Muscle of leg (tissue), 11 donors: Measurements from ENCODE around the gene CAPN10. TPM values are rescaled to one million over a fixed set of nuclear protein-coding genes. Genes with fewer than 3 reads are reported as not detected.

ENCODE experiments used
- DNase-seq: peaks from one replicate; pipeline ENCODE4 v3.0.0; 2013
- H3K27ac ChIP-seq: one replicate; pipeline ENCODE4 v1.5.1; 2013; ENCODE audit warnings: mild to moderate bottlenecking, low read length, control low read depth
- H3K27me3 ChIP-seq: one replicate; pipeline ENCODE4 v1.6.1; 2013; ENCODE audit warnings: low read length; ENCODE audit not compliant: control insufficient read depth, insufficient read depth
- H3K36me3 ChIP-seq: one replicate; pipeline ENCODE4 v1.6.1; 2013; ENCODE audit warnings: low read length; ENCODE audit not compliant: control insufficient read depth, insufficient read depth
- H3K4me1 ChIP-seq: one replicate; pipeline ENCODE4 v1.6.1; 2013; ENCODE audit warnings: low read length; ENCODE audit not compliant: control insufficient read depth, insufficient read depth
- H3K4me3 ChIP-seq: one replicate; pipeline ENCODE4 v1.5.1; 2013; ENCODE audit warnings: low read length, control low read depth
- H3K9me3 ChIP-seq: replicated peaks from 2 replicates; pipeline ENCODE4 v1.6.1; 2013; ENCODE audit warnings: low read depth, low read length; ENCODE audit not compliant: control insufficient read depth
- WGBS: methylation state at CpG from one replicate; pipeline ENCODE4 v1.1.5; 2013; ENCODE audit warnings: missing lambda C conversion rate; ENCODE audit not compliant: insufficient coverage; 5-methylcytosine and 5-hydroxymethylcytosine counted together
- polyA plus RNA-seq, 8 donors: library from polyadenylated mRNA; unstranded; fragments of 120-200 nt; gene quantifications; one replicate each; pipeline versions ENCODE4 v1.2.1 to v1.2.3, GENCODE V29; 2013; ENCODE audit warnings: inconsistent platforms in 1 of 8, low replicate concordance in 1 of 8; ENCODE audit not compliant: insufficient read length in 8 of 8, insufficient read depth in 1 of 8
- total RNA-seq: library from RNA; stranded (reverse); fragments of 120-200 nt; gene quantifications from one replicate; pipeline ENCODE4 v1.2.4, GENCODE V29; 2013

Gene CAPN10
- total and polyA plus RNA-seq, 9 donors, result 14.2 to 23.6 (median 17.1) TPM

- no peak overlapping the region for H3K4me3 ChIP-seq
- no peak for DNase-seq
- H3K4me1 ChIP-seq, result peaks cover 8% of the 10 kb centered on the region
- H3K9me3 ChIP-seq, result no peaks in the 10 kb centered on the region
- no peak overlapping the region for H3K27ac ChIP-seq
- H3K36me3 ChIP-seq, result peaks cover 25% of the 10 kb centered on the region
- WGBS, result 83% methylated on average over 22 of the region's 22 CpGs
- no peaks in the 10 kb centered on the region for H3K27me3 ChIP-seq
Measured at GRCh38 chr2:240603081-240603835, 16.7 kb downstream of the CAPN10 start.

- WGBS, result 89% methylated on average over 9 of the region's 10 CpGs
- H3K4me1 ChIP-seq, result peaks cover 8% of the 10 kb centered on the region
Measured at GRCh38 chr2:240603846-240604245, 17.3 kb downstream of the CAPN10 start.

DNA sequence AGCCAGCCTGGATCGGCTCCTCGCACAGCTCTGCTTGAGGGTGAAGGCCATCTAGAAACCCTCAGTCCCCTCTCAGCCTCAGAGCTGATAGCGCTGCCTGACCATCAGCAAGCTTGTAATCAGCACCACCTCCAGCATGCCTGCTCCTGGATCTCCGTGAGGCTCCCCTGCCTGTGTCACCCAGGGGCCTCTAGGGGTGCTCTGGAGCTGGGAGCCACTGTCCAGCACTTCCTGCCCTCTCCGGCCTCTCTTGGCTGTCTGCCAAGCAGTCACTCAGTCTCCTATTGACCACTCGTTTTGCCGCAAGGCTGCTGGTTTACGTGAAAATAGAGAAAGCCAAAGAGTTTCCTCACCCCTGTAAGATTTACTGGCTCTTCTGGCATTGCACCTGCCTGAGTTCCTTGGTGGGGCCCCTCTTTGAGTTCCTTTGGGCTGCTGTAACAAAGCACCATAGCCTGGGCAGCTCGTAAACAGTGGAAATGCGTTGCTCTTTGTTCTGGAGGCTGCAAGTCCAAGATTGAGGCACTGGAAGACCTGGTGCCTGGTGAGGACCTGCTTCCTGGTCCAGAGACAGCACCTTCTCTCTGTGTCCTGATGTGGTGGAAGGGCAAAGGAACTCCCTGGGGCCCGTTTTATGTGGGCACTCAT is 17.9 kb downstream of the CAPN10 start:
- H3K4me3 ChIP-seq, result no peak overlapping the region
- peaks cover 17% of the 10 kb centered on the region for H3K36me3 ChIP-seq
- WGBS, result 34% methylated on average over 8 of the region's 11 CpGs
- H3K27me3 ChIP-seq, result no peaks in the 10 kb centered on the region
- H3K4me1 ChIP-seq, result peaks cover 8% of the 10 kb centered on the region
- H3K27ac ChIP-seq, result no peak overlapping the region
- no peaks in the 10 kb centered on the region for H3K9me3 ChIP-seq
- peak; percentile 77 for DNase-seq

More at GRCh38 chr2:240603846-240604245, 17.3 kb downstream of the CAPN10 start:
- Histone ChIP-seq H3K27ac (no peak overlapping the region), H3K27me3 (no peaks in the 10 kb centered on the region), H3K4me3 (no peak overlapping the region), H3K36me3 (peaks cover 19% of the 10 kb centered on the region), H3K9me3 (no peaks in the 10 kb centered on the region)
- no peak for DNase-seq

GRCh38 chr2:240604939-240605716 is 18.6 kb downstream of the CAPN10 start:
- H3K9me3 ChIP-seq, result no peaks in the 10 kb centered on the region
- H3K27me3 ChIP-seq, result no peaks in the 10 kb centered on the region
- peaks cover 8% of the 10 kb centered on the region for H3K4me1 ChIP-seq
- no peak overlapping the region for H3K4me3 ChIP-seq
- H3K27ac ChIP-seq, result no peak overlapping the region
- no peak for DNase-seq
- H3K36me3 ChIP-seq, result peaks cover 12% of the 10 kb centered on the region
- WGBS, result 91% methylated on average over 15 of the region's 19 CpGs

DNA sequence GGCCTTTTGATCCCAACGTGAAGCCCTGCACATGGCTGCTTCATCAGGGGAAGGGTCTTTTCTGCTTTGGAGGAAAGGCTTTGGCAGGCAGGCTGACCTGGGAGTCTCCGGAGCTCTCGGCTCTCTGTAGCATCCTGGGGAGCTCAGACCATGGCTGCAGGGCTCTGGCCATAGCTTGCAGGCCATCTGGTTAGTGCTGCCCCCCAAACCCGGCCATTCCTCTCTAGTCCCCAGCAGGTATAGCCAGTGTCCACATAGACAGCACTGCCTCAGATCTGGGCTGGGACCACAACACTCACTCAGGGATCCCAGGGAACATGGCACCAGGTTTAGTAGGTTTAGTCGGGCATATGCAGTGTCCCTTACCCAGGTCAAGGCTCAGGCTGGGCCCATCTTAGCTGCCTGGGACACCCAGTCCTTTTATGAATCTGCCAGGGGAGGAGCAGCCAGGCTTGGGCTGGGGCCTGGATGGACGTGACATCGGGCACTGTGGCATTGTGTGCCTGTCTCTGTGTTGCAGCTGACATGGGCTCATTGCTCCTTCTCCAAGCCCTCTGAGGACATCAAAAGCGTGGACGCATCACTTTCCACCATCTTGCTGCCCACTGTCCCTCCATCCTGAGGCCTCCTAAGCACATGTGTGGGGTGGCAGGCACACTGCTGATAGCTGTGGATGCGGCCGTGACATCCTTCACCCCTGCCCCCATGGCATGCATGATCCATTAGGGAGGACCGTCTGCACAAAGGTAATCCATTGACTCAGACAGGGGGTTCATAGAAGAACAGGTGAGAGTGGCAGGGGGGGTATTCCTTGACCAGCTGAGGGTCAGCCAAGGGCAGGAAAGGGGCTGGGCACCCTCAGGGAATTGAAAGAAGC is 19.6 kb downstream of the CAPN10 start:
- no peaks in the 10 kb centered on the region for H3K9me3 ChIP-seq
- H3K36me3 ChIP-seq, result peaks cover 5% of the 10 kb centered on the region
- H3K27ac ChIP-seq, result no peak overlapping the region
- H3K27me3 ChIP-seq, result no peaks in the 10 kb centered on the region
- WGBS, result 88% methylated on average over 8 of the region's 12 CpGs
- H3K4me1 ChIP-seq, result peaks cover 8% of the 10 kb centered on the region
- DNase-seq, result no peak
- H3K4me3 ChIP-seq, result no peak overlapping the region

GRCh38 chr2:240611601-240612210 is 25.2 kb downstream of the CAPN10 start:
- 93% methylated on average over 8 of the region's 10 CpGs for WGBS
- Histone ChIP-seq H3K9me3 (no peaks in the 10 kb centered on the region), H3K4me1 (peaks cover 12% of the 10 kb centered on the region), H3K27me3 (no peaks in the 10 kb centered on the region), H3K27ac (no peak overlapping the region), H3K36me3 (no peaks in the 10 kb centered on the region), H3K4me3 (no peak overlapping the region)
- DNase-seq, result no peak

GRCh38 chr2:240613781-240614180 is 27.2 kb downstream of the CAPN10 start:
- DNase-seq, result no peak
- WGBS, result 90% methylated on average over 4 of the region's 4 CpGs
- Histone ChIP-seq H3K9me3 (peaks cover 4% of the 10 kb centered on the region), H3K27ac (no peak overlapping the region), H3K4me1 (peaks cover 12% of the 10 kb centered on the region), H3K27me3 (no peaks in the 10 kb centered on the region), H3K36me3 (no peaks in the 10 kb centered on the region), H3K4me3 (no peak overlapping the region)

DNA sequence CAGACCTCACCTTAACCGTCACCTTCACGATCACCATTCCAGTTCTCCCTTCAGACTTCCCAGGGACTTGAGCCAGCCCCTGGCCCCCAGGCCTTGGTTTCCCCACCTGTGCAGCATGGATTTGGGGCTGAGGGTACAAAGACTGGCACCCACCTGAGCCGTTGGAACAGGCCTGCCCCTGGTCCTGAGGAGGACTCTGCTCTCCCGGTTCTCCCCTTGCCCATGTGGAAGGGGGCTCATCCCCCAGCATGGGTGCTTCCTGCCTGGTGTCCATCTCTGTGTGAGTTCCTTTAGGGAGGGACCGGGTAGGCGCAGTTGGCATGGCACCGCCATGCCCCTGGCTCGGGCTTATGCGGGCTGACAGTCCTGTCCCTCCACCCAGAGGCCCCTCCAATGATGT is 27.9 kb downstream of the CAPN10 start:
- Histone ChIP-seq H3K4me3 (no peak overlapping the region), H3K27me3 (no peaks in the 10 kb centered on the region)
- DNase-seq, result no peak

DNA sequence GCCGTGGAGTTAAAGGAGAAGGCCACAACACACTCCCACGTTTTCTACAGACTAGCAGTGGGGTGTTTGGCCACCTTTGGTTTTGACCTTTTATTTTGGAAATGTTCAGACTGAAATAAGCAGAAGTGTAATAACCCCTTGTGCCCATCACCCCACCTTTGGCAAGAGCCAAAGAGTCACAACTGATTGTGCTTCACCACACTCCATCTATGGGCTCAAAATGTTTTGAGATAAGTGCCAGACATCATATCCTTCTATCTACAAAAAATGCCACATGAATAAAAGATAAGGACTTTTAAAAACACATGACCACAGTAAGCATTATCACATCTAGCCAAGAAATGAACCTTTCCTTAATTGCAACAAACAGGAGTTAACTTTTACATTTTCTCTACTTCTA is 28.9 kb downstream of the CAPN10 start:
- Histone ChIP-seq H3K36me3 (no peaks in the 10 kb centered on the region), H3K9me3 (peaks cover 4% of the 10 kb centered on the region), H3K27me3 (no peaks in the 10 kb centered on the region), H3K4me3 (no peak overlapping the region), H3K4me1 (peaks cover 12% of the 10 kb centered on the region), H3K27ac (no peak overlapping the region)
- DNase-seq, result no peak
- no CpG with 5 or more reads among the region's 2 CpGs for WGBS

More for the DNA sequence above, 27.9 kb downstream of the CAPN10 start:
- H3K36me3 ChIP-seq, result no peaks in the 10 kb centered on the region
- peaks cover 4% of the 10 kb centered on the region for H3K9me3 ChIP-seq
- H3K4me1 ChIP-seq, result peaks cover 12% of the 10 kb centered on the region
- no peak overlapping the region for H3K27ac ChIP-seq
- 100% methylated on average over 4 of the region's 9 CpGs for WGBS
